Measurements from ENCODE around the gene GRIP1.

The GRIP1 gene

DNA sequence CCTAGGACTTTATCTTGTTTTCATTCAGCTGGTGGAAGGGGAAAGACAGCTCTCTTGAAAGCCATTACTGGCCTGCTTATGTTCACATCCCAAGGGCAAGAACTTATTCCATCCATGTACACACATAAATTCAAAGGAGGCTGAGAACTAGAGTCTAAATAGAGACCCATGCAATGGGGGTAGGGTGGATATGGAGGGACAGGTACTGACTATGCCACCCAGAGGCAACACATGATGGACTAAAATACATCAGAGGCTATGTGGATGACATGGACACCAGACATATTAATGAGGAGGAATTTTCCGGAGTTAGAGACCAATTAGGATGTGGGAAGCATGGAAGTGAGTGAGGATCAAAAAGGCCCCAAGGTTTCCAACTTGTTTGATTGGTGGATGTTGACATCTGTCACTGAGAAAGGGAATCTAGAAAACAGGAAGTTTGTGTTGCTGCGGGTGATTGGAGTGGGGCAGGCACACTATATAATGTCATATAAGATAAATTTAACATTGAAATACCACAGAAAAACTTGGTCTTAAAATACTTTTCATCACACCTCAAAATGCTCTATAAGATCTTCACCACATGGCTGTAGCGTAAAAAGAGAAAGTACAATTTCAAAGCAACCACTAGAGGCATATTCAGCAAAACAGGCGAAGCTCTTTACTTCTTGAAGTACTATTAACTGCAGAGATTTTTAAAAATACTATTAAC, 130.4 kb downstream of the GRIP1 start:
- no peak for DNase-seq (ENCODE audit: low read depth in 1 of 2, low spot score in 1 of 2)
- Histone ChIP-seq H3K27me3 (ENCODE audit: insufficient read depth, poor library complexity, severe bottlenecking) (no peaks in the 10 kb centered on the region), H3K27ac (replicated peaks) (no peak overlapping the region), H3K4me3 (replicated peaks; ENCODE audit: insufficient read depth, low read length) (no peak overlapping the region)
- TF ChIP-seq GABPA (IDR thresholded peaks at IDR 0.05; ENCODE audit: low read depth) (no peak), POLR2AphosphoS5 (IDR thresholded peaks at IDR 0.05; ENCODE audit: low read depth) (no peak), SPI1 (IDR thresholded peaks at IDR 0.05; ENCODE audit: borderline replicate concordance, low read depth) (no peak)
- TF ChIP-seq, protein P1, sequence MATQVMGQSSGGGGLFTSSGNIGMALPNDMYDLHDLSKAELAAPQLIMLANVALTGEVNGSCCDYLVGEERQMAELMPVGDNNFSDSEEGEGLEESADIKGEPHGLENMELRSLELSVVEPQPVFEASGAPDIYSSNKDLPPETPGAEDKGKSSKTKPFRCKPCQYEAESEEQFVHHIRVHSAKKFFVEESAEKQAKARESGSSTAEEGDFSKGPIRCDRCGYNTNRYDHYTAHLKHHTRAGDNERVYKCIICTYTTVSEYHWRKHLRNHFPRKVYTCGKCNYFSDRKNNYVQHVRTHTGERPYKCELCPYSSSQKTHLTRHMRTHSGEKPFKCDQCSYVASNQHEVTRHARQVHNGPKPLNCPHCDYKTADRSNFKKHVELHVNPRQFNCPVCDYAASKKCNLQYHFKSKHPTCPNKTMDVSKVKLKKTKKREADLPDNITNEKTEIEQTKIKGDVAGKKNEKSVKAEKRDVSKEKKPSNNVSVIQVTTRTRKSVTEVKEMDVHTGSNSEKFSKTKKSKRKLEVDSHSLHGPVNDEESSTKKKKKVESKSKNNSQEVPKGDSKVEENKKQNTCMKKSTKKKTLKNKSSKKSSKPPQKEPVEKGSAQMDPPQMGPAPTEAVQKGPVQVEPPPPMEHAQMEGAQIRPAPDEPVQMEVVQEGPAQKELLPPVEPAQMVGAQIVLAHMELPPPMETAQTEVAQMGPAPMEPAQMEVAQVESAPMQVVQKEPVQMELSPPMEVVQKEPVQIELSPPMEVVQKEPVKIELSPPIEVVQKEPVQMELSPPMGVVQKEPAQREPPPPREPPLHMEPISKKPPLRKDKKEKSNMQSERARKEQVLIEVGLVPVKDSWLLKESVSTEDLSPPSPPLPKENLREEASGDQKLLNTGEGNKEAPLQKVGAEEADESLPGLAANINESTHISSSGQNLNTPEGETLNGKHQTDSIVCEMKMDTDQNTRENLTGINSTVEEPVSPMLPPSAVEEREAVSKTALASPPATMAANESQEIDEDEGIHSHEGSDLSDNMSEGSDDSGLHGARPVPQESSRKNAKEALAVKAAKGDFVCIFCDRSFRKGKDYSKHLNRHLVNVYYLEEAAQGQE (IDR thresholded peaks at IDR 0.05; ENCODE audit: insufficient replicate concordance, low read depth): no peak
- TF ChIP-seq, protein P2, sequence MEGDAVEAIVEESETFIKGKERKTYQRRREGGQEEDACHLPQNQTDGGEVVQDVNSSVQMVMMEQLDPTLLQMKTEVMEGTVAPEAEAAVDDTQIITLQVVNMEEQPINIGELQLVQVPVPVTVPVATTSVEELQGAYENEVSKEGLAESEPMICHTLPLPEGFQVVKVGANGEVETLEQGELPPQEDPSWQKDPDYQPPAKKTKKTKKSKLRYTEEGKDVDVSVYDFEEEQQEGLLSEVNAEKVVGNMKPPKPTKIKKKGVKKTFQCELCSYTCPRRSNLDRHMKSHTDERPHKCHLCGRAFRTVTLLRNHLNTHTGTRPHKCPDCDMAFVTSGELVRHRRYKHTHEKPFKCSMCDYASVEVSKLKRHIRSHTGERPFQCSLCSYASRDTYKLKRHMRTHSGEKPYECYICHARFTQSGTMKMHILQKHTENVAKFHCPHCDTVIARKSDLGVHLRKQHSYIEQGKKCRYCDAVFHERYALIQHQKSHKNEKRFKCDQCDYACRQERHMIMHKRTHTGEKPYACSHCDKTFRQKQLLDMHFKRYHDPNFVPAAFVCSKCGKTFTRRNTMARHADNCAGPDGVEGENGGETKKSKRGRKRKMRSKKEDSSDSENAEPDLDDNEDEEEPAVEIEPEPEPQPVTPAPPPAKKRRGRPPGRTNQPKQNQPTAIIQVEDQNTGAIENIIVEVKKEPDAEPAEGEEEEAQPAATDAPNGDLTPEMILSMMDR (IDR thresholded peaks at IDR 0.05; ENCODE audit: insufficient read depth, low read length): no peak

DNA sequence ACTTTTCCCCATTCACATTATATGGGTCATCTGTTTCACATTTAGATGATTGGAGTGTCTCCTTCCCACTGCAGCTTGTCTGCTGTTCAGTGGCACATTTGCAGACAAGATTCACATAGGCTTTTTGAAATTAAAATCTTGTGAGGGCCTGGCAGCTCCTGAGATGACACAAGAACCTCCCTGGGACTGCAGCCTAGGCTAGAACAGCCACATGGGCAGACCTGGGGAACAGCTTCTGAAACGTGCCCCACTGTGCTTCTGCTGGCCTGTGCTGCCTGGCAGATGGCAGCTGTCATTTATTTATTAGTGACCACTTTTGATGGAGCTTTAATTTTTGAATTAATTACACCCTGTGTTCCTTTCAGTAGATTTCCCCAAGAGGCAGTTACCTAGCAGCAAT, 137.4 kb downstream of the GRIP1 start:
- Histone ChIP-seq H3K27ac (replicated peaks) (no peak overlapping the region), H3K4me3 (replicated peaks; ENCODE audit: insufficient read depth, low read length) (no peak overlapping the region), H3K27me3 (ENCODE audit: insufficient read depth, poor library complexity, severe bottlenecking) (no peaks in the 10 kb centered on the region)
- no peak for DNase-seq (ENCODE audit: low read depth in 1 of 2, low spot score in 1 of 2)
- TF ChIP-seq GABPA (IDR thresholded peaks at IDR 0.05; ENCODE audit: low read depth): no peak
- no peak for TF ChIP-seq POLR2AphosphoS5 (IDR thresholded peaks at IDR 0.05; ENCODE audit: low read depth)
- no peak for TF ChIP-seq SPI1 (IDR thresholded peaks at IDR 0.05; ENCODE audit: borderline replicate concordance, low read depth)
- TF ChIP-seq, protein P2 (IDR thresholded peaks at IDR 0.05; ENCODE audit: insufficient read depth, low read length): no peak
- TF ChIP-seq, protein P1 (IDR thresholded peaks at IDR 0.05; ENCODE audit: insufficient replicate concordance, low read depth): no peak

DNA sequence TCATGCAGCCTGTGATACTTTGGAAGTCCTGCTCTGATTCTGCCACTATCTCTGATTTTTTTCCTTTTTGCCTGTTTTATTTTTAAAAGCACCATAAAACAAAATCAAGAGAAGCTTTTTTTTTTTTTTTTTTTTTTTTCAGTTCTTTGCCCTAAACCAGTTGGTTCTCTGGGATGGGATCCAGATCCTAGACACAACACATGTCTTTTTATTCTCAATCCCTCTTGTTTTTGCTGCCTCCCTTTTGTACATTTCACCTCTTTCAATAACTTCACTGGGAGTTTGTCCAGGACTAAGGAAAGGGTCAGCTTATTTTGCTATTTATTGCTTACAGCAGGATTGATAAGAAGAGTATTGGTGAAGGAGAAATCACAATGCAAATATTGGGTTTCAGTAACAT, 139.4 kb downstream of the GRIP1 start:
- no peak overlapping the region for H3K27ac ChIP-seq (replicated peaks)
- H3K4me3 ChIP-seq (replicated peaks; ENCODE audit: insufficient read depth, low read length): no peak overlapping the region
- H3K27me3 ChIP-seq (ENCODE audit: insufficient read depth, poor library complexity, severe bottlenecking): no peaks in the 10 kb centered on the region
- TF ChIP-seq, protein P2 (IDR thresholded peaks at IDR 0.05; ENCODE audit: insufficient read depth, low read length): no peak
- TF ChIP-seq GABPA (IDR thresholded peaks at IDR 0.05; ENCODE audit: low read depth) (no peak), SPI1 (IDR thresholded peaks at IDR 0.05; ENCODE audit: borderline replicate concordance, low read depth) (no peak), POLR2AphosphoS5 (IDR thresholded peaks at IDR 0.05; ENCODE audit: low read depth) (no peak)
- TF ChIP-seq, protein P1 (IDR thresholded peaks at IDR 0.05; ENCODE audit: insufficient replicate concordance, low read depth): no peak
- DNase-seq (ENCODE audit: low read depth in 1 of 2, low spot score in 1 of 2): no peak
